K562 (cell line): ENCODE results near the gene CNOT1. TPM values are rescaled to one million over a fixed set of nuclear protein-coding genes. Genes with fewer than 3 reads are reported as not detected.
A peak's percentile ranks its signal among the peaks of the same experiment; 100 is the strongest.

Experiments used
- ATF1 ChIP-seq, 2 experiments: fragments of 450-650 bp in 1 of 2; IDR thresholded peaks; 2 replicates each; pipeline ENCODE4 v1.6.1; 2016; ENCODE audit warnings: missing compliant biosample characterization in 1 of 2, missing genetic modification characterization in 1 of 2
- C11orf30 ChIP-seq: fragments of 450-650 bp; IDR thresholded peaks from 2 replicates; pipeline ENCODE4 v1.6.1; 2016; ENCODE audit warnings: low read depth, mild to moderate bottlenecking
- CCNT2 ChIP-seq: IDR thresholded peaks from 2 replicates; pipeline ENCODE4 v1.6.1; 2011; ENCODE audit warnings: borderline replicate concordance, low read depth, mild to moderate bottlenecking, moderate library complexity, mixed read lengths, low read length; ENCODE audit not compliant: insufficient read length; ENCODE audit errors: extremely low read depth
- HDGF ChIP-seq: fragments of 450-650 bp; IDR thresholded peaks from 2 replicates; pipeline ENCODE4 v1.6.1; 2016
- POLR2AphosphoS5 ChIP-seq: IDR thresholded peaks from 2 replicates; pipeline ENCODE4 v1.6.1; 2011; ENCODE audit warnings: mild to moderate bottlenecking, low read depth, low read length, moderate library complexity; ENCODE audit not compliant: control insufficient read depth, insufficient read depth
- RAD21 ChIP-seq, 2 experiments: fragments of 250-450 bp in 1 of 2; fragments of 450-650 bp in 1 of 2; sonication (Bioruptor Pico) in 1 of 2; formaldehyde crosslinking in 1 of 2; IDR thresholded peaks in 1 of 2; conservative IDR thresholded peaks in 1 of 2; 2 replicates each; pipeline versions ENCODE4 v1.4.0 to v1.8.0; 2020 to 2022; ENCODE audit warnings: mild to moderate bottlenecking in 2 of 2, moderate library complexity in 1 of 2
- SMAD3 ChIP-seq: fragments of 450-650 bp; formaldehyde crosslinking; conservative IDR thresholded peaks from 2 replicates; pipeline ENCODE4 v1.4.0; 2020; ENCODE audit warnings: mild to moderate bottlenecking
- TRIM28 ChIP-seq: fragments of 450-650 bp; IDR thresholded peaks from 2 replicates; pipeline ENCODE4 v1.6.1; 2017
- YY1 ChIP-seq, 3 experiments: IDR thresholded peaks; 2 replicates each; pipeline ENCODE4 v1.6.1; 2011; ENCODE audit warnings: low read length in 2 of 3, mild to moderate bottlenecking in 2 of 3, moderate library complexity in 2 of 3, borderline replicate concordance in 1 of 3, control low read depth in 1 of 3, low read depth in 1 of 3; ENCODE audit not compliant: insufficient read depth in 3 of 3, insufficient replicate concordance in 2 of 3, control insufficient read depth in 1 of 3, insufficient read length in 1 of 3; ENCODE audit errors: extremely low read depth in 1 of 3
- ZBED1 ChIP-seq: IDR thresholded peaks from 2 replicates; pipeline ENCODE4 v1.6.1; 2014
- ZC3H4 ChIP-seq: sonication (generic); formaldehyde crosslinking; IDR thresholded peaks from 2 replicates; pipeline ENCODE4 v1.9.0; 2021; ENCODE audit warnings: missing genetic modification reagents, borderline replicate concordance
- ZNF239 ChIP-seq: fragments of 250-450 bp; sonication (Bioruptor Pico); IDR thresholded peaks from 2 replicates; pipeline ENCODE4 v1.4.0; 2020; ENCODE audit warnings: mild to moderate bottlenecking
- ZNF584 ChIP-seq: fragments of 200-800 bp; sonication (Bioruptor generic); IDR thresholded peaks from 2 replicates; pipeline ENCODE4 v1.6.1; 2016; ENCODE audit warnings: low read depth, mild to moderate bottlenecking, missing genetic modification characterization, missing compliant biosample characterization
- polyA plus RNA-seq, 8 experiments: library from polyadenylated mRNA; depleted of rRNA in 4 of 8; stranded (reverse) in 5 of 8; unstranded in 3 of 8; fragments of >200 nt; fragmentation: Nextera tagmentation in 2 of 8; fragmentation: Illumina TruSeq in 1 of 8; extraction: Ambion mirVana in 2 of 8; extraction: Trizol in 1 of 8; gene quantifications; 2 replicates each; pipeline versions ENCODE4 v1.2.1 to v1.2.3, GENCODE V29; 2011 to 2014; ENCODE audit warnings: inconsistent platforms in 1 of 8, missing spikeins in 1 of 8
- total RNA-seq, 7 experiments: library from RNA; depleted of rRNA in 6 of 7; stranded (reverse); fragments of >200 nt in 6 of 7; fragmentation: Illumina TruSeq in 2 of 7; extraction: Trizol in 2 of 7; gene quantifications; 2 replicates each; pipeline versions ENCODE4 v1.2.1 to v1.2.3, GENCODE V29; 2011 to 2021; ENCODE audit warnings: low replicate concordance in 1 of 7
- TF ChIP-seq, protein P1 (sequence below), 2 experiments: fragments of 450-650 bp; formaldehyde crosslinking in 1 of 2; IDR thresholded peaks; 2 replicates each; pipeline versions ENCODE4 v1.4.0 to v1.6.1; 2014 to 2020; ENCODE audit warnings: mild to moderate bottlenecking in 2 of 2, borderline replicate concordance in 1 of 2, low read depth in 1 of 2
- TF ChIP-seq, protein P2 (sequence below), 2 experiments: IDR thresholded peaks in 1 of 2; conservative IDR thresholded peaks in 1 of 2; 2 replicates each; pipeline ENCODE4 v1.6.1; 2016; ENCODE audit warnings: low read depth in 2 of 2, mild to moderate bottlenecking in 1 of 2, missing compliant biosample characterization in 1 of 2, missing genetic modification characterization in 1 of 2, moderate library complexity in 1 of 2

Gene CNOT1
- total and polyA plus RNA-seq, 9 of the 15 experiments (the other 6 are each of a cell fraction or from before 2014, with no cell fraction given), result 110 to 270 (median 220) TPM

DNA sequence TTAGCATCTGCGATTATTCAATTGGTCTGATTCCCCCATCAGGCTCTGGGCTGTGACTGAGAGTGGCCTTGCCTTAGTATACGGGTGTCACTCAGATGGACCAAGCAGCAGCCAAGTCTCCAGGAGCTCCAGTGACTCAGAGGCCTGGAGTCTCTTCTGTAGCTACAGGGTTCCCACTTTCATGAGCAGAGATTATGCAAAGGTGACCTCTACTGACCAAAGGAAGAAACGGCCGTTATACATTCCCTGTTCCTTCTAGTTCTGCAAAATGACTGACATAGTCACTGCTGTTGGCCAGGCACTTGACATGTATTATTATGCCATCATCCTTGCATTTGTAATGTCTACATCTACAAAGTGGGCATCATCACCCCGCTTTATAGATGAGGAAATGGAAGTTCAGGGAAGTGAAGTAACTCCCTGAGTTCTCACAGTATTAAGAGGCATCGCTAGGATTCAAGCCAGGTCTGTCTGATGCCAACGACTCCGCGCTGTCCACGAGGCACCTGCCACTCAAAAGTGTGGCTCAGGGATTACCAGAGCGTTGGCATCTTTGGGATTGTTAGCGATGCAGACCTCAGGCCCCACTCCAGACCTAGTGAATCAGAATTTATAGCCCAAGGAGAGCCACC is 31.7 kb upstream of the CNOT1 start (continued):
- TF ChIP-seq, protein P1, sequence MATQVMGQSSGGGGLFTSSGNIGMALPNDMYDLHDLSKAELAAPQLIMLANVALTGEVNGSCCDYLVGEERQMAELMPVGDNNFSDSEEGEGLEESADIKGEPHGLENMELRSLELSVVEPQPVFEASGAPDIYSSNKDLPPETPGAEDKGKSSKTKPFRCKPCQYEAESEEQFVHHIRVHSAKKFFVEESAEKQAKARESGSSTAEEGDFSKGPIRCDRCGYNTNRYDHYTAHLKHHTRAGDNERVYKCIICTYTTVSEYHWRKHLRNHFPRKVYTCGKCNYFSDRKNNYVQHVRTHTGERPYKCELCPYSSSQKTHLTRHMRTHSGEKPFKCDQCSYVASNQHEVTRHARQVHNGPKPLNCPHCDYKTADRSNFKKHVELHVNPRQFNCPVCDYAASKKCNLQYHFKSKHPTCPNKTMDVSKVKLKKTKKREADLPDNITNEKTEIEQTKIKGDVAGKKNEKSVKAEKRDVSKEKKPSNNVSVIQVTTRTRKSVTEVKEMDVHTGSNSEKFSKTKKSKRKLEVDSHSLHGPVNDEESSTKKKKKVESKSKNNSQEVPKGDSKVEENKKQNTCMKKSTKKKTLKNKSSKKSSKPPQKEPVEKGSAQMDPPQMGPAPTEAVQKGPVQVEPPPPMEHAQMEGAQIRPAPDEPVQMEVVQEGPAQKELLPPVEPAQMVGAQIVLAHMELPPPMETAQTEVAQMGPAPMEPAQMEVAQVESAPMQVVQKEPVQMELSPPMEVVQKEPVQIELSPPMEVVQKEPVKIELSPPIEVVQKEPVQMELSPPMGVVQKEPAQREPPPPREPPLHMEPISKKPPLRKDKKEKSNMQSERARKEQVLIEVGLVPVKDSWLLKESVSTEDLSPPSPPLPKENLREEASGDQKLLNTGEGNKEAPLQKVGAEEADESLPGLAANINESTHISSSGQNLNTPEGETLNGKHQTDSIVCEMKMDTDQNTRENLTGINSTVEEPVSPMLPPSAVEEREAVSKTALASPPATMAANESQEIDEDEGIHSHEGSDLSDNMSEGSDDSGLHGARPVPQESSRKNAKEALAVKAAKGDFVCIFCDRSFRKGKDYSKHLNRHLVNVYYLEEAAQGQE (IDR thresholded peaks at IDR 0.05; ENCODE audit: borderline replicate concordance), result peak; percentile 55; the same call in 1 of the 2 replicates
- TF ChIP-seq, protein P1 (CRISPR knock-in tag; IDR thresholded peaks at IDR 0.05; ENCODE audit: low read depth), result no peak
- TF ChIP-seq ZC3H4 (CRISPR knock-in tag) (no peak), HDGF (no peak), YY1 (IDR thresholded peaks at IDR 0.05; ENCODE audit: borderline replicate concordance in 1 of 3, control insufficient read depth in 1 of 3, extremely low read depth in 1 of 3, insufficient read depth in 3 of 3, insufficient read length in 1 of 3, insufficient replicate concordance in 2 of 3, low read depth in 1 of 3, low read length in 2 of 3) (peak in 1 of 3 experiments; percentile 28), SMAD3 (CRISPR knock-in tag) (no peak), TRIM28 (no peak), RAD21 (CRISPR knock-in tag; conservative IDR thresholded peaks at IDR 0.05 in 1 of 2, IDR thresholded peaks at IDR 0.05 in 1 of 2) (peak; percentile 84 to 88), POLR2AphosphoS5 (no peak), ZNF584 (CRISPR knock-in tag) (no peak), ZBED1 (no peak), ZNF239 (no peak), C11orf30 (no peak), CCNT2 (no peak), ATF1 (CRISPR knock-in tag; IDR thresholded peaks at IDR 0.05) (no peak), ATF1 (tag; IDR thresholded peaks at IDR 0.05) (0 out of 2 replicates have a peak, but pooled peaks have one; percentile 19)
- TF ChIP-seq, protein P2, sequence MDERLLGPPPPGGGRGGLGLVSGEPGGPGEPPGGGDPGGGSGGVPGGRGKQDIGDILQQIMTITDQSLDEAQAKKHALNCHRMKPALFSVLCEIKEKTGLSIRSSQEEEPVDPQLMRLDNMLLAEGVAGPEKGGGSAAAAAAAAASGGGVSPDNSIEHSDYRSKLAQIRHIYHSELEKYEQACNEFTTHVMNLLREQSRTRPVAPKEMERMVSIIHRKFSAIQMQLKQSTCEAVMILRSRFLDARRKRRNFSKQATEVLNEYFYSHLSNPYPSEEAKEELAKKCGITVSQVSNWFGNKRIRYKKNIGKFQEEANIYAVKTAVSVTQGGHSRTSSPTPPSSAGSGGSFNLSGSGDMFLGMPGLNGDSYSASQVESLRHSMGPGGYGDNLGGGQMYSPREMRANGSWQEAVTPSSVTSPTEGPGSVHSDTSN (CRISPR knock-in tag; IDR thresholded peaks at IDR 0.05; ENCODE audit: low read depth), result peak; percentile 21; the same call in 1 of the 2 replicates
- TF ChIP-seq, protein P2 (tag; conservative IDR thresholded peaks at IDR 0.05; ENCODE audit: low read depth), result peak; percentile 36
